SH-SY5Y (cell line): ENCODE measurements around the gene ADAMTSL1.

Source experiments
- GATA2 ChIP-seq: IDR thresholded peaks from 2 replicates; pipeline ENCODE4 v1.6.1; 2011; ENCODE audit warnings: mild to moderate bottlenecking, low read depth, low read length
- GATA3 ChIP-seq: IDR thresholded peaks from 2 replicates; pipeline ENCODE4 v1.6.1; 2011; ENCODE audit warnings: low read depth, mild to moderate bottlenecking, low read length, moderate library complexity

DNA sequence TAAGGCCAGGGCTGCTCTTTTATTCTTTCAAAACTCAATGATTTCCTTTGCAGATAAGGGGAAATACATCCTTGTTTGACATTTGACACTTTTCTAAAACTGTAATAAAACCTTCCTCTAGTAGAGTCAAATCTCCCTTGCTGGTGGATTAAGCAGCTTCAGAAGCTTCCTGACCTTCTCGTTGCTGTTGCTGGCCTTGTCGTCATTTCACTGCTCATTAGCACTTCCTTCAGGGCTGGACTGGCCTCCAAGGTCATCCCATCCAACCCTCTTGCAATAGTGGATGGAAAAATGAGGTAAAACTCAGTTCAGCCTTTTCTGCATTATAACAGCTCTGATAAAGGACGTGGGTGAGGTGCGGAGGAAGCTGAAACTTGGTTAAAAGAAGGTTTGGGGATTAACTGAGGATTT is 1.1 kb upstream of the ADAMTSL1 start:
- TF ChIP-seq GATA2 (no peak), GATA3 (no peak)
